Muscle of back (tissue), 11 donors: ENCODE measurements around the gene IGSF23. TPM values are rescaled to one million over a fixed set of nuclear protein-coding genes. Genes with fewer than 3 reads are reported as not detected.
"Not testable (repeated sequence)": the region's sequence is repeated elsewhere in the genome, so short reads cannot be mapped to it uniquely, and the experiment has no call there.

Source experiments
- DNase-seq, 3 donors: peaks; one replicate each; pipeline versions ENCODE4 v3.0.0 to v3.0.0-alpha.2; 2013
- polyA plus RNA-seq, 10 donors: library from polyadenylated mRNA; unstranded; fragments of 120-200 nt; gene quantifications; one replicate each; pipeline ENCODE4 v1.2.1, GENCODE V29; 2013; ENCODE audit not compliant: insufficient read length in 10 of 10

Gene IGSF23
- polyA plus RNA-seq, 10 donors: not detected

DNA sequence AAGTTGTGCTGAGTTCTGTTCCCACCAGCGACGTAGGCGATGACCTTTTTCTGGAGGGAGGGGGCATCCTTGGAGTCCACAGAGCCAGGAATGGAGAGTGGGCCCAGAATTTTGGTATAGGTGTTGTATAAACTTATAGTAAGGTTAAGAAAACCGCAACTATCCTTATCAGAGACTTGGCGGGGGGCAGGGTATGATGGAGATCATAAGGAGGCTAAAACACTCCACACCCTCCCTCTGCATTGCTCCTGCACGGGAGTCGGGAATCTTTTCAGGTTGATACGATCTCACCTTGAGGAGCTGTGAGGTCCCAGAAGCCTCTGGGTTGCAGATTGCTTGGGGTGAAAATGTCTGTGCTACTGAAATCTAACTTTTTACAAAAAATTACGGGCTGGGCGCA lies 51.6 kb downstream of the IGSF23 start:
- no peak for DNase-seq

DNA sequence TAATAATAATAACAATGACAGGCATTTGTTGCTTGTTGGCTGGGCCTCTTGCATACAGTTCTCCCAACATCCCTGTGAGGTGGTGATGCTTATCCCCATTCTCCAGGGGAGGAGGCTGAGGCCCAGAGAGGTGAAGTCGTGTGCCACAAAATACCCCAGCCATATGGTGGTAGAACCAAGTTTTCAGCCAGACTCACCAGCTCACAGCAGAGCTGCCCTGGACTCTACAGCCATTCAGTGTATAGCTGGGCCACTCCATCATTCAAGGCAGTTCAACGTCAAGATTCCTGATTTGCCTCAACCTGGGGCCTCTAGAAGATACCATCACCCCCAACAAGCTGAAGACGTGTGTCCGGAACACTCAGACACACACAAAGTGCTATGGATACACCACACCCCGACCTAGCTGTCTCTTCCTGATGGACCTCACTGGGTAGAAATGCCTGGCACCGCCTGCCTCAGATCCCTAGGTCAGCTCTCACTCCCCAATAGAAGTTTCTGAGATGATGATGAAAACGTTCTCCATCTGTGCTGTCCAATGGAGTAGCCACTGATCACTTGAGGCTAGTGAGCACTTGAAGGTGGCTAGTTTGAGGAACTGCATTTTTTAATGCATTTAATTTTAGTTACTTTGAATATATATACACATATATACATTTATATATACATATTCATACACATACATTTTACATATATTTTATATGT lies 53.6 kb downstream of the IGSF23 start:
- DNase-seq: no peak

DNA sequence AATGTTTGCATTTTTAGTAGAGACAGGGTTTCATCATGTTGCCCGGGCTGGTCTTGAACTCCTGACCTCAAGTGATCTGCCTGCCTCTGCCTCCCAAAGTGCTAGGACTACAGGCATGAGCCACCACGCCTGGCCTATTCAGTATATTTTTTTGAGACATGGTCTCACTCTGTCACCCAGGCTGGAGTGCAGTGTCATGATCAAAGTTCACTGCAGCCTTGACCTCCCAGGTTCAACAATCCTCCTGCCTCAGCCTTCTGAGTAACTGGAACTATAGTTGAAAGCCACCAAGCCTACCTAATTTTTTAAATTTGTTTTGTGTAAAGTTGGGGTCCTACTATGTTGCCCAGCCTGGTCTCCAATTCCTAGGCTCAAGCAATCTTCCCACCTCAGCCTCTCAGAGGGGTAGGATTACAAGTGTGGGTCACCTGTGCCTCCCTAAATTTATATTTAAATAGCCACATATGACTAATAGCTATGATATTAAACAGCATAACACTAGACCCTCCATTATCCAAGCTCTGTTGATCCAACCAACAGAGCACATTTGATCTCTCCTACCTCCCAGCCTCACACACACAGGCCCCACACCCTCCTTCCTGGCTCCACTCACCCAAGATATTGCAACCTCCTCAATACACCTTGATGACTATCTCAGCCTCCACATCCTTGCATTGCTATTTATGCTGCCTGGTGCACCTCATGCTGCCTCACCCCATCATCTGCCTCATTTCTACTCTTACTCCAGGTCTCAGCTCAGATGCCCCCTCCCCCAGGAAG lies 55.8 kb downstream of the IGSF23 start:
- no peak for DNase-seq

GRCh38 chr19:44670027-44670426 lies 56.7 kb downstream of the IGSF23 start:
- DNase-seq: not testable (repeated sequence)

DNA sequence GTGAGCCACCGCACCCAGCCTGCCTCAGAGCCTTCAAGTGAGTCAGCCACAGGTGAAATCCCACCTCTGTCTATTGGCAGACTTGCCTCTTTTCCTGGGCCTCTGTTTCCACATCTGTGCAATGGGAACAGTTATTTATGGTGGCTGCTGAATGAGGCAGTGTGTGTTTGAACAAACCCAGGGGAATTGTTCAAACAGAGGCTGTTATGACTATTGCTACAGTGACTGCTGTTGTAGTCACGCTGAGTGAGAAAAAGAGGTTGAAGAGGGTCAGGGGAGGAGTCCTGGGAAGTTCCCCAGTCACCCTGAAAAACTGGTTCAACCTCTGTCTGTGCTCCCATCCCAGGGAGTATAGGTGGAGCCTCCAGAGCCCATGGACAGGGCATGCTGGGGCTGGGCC lies 58.0 kb downstream of the IGSF23 start, which contains the start of gene CEACAM19:
Gene CEACAM19 (plus strand): TSS at position 83 of the 400 bp plus-strand sequence. CDS start 450 bp downstream, outside the sequence.
- DNase-seq: no peak

GRCh38 chr19:44672226-44672625 lies 58.9 kb downstream of the IGSF23 start:
- no peak for DNase-seq

DNA sequence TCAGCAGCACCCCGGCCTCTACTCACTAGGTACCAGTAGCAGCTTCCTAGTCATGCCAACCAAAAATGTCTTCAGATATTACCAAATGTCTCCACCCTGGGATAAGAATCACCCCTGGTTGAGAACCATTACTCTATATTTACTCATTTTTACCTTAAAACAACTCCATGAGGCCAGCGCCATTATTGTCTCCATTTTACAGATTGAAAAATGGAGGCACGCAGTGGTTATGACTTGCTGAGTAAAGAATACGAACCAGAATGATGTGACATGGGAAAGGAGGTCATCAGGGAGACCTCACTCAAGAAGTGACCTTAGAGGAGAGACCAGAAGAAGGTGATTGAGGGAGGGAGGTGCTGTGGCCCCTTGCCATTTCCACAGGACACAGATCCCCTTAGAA lies 60.1 kb downstream of the IGSF23 start:
- no peak for DNase-seq

GRCh38 chr19:44675521-44675920 lies 62.2 kb downstream of the IGSF23 start:
- DNase-seq: no peak

GRCh38 chr19:44677019-44677811 lies 63.9 kb downstream of the IGSF23 start:
- DNase-seq: peak in 1 of 3 donors; percentile 42

GRCh38 chr19:44680536-44680935 lies 67.2 kb downstream of the IGSF23 start:
- no peak for DNase-seq

DNA sequence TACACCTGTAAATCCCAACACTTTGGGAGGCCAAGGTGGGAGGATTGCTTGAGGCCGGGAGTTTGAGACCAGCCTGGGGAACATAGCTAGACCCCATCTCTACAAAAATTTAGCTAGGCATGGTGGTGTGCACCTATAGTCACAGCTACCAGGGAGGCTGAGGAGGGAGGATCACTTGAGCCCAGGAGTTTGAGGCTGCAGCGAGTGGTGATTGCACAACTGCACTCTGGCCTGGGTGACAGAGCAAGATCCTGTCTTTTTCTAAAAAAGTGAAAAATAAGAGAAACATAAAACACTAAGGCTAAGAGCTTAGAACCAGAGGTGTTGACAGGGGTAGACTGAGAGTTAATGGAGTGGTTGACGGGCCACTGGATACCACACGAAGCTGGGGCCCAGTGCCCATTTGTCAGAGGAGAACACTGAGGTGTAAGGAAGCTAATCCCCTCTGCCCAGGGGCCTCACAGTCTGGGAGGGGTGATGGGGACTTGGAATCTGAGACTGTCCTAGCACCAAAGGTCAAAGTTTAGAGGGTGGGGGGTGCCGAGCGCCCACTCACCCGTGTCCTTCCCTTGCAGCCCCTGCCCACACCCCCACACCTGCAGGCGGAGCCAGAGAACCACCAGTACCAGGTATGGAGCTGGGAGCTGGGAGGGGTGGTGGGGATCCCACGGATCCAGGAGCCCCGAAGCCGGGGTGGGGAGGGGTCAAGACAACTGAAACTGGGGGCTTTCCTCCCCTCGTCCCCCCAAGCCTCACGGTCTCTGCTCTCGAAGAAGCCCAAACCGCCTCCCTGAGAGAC lies 68.8 kb downstream of the IGSF23 start:
- DNase-seq: no peak

DNA sequence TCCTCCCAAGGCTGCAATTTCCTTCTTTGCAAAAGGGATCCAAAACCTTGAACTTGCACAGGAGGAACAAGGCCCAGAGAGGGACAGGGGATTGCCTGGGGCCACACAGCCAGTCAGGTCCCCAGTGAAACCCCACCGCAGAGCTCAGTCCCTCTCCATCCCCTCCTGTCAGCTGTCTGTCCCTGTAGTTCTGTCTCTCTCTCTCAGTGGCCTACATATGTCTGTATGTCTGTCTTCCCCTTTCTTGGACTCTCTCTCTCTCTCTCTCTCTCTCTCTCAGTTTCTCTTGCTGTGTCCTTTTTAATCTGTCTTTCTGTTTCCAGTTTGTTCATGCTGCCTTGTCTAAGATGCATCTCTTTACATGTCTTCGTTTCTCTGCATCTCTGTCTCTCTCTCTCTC lies 69.4 kb downstream of the IGSF23 start:
- no peak for DNase-seq

- DNase-seq: no peak
Measured at GRCh38 chr19:44683434-44684210, 70.3 kb downstream of the IGSF23 start.

- DNase-seq: not testable (repeated sequence)
Measured at GRCh38 chr19:44684396-44684795, 71.0 kb downstream of the IGSF23 start.

GRCh38 chr19:44684892-44685863 lies 71.8 kb downstream of the IGSF23 start:
- DNase-seq: peak in 2 of 3 donors; percentile 39 to 86

DNA sequence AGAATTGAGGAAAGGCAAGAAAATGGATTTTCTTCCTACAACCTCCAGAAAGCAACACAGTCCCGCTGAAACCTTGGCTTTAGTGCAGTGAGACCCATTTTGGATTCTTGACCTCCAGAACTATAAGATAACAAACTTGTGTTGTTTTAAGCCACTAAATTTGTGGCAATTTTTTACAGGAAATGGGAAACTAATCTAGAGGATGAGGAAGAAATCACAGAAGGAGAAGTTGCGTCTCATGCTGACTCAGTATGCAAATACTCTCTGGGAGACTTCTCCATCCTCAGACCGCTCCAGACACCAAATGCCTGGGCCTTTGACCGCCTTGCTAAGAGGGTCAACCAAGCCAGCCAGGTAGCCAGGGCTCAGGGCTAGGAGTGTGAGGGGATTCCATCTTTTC lies 72.5 kb downstream of the IGSF23 start:
- no peak for DNase-seq
